KMS-11 (cell line): Measurements from ENCODE around the gene CCL26.

Source experiments
- H2AFZ ChIP-seq: fragments of 200-600 bp; sonication (generic); 2 replicates; pipeline ENCODE4 v1.6.1; 2016; ENCODE audit warnings: antibody characterized with exemption, mixed run types, low read depth
- H3K27ac ChIP-seq: fragments of 200-600 bp; sonication (generic); 2 replicates; pipeline ENCODE4 v1.6.1; 2016; ENCODE audit warnings: mild to moderate bottlenecking, mixed run types
- H3K27me3 ChIP-seq: fragments of 200-600 bp; sonication (generic); 2 replicates; pipeline ENCODE4 v1.6.1; 2017; ENCODE audit warnings: mild to moderate bottlenecking, low read depth, mixed run types, moderate library complexity; ENCODE audit not compliant: insufficient read depth
- H3K36me3 ChIP-seq: fragments of 200-600 bp; sonication (generic); 2 replicates; pipeline ENCODE4 v1.6.1; 2017; ENCODE audit warnings: mild to moderate bottlenecking, mixed run types; ENCODE audit not compliant: insufficient read depth
- H3K4me1 ChIP-seq: fragments of 200-600 bp; sonication (generic); 2 replicates; pipeline ENCODE4 v1.6.1; 2016; ENCODE audit warnings: mild to moderate bottlenecking, low read depth, mixed run types; ENCODE audit not compliant: poor library complexity, severe bottlenecking
- H3K4me2 ChIP-seq: fragments of 200-600 bp; sonication (generic); 2 replicates; pipeline ENCODE4 v1.7.0; 2016; ENCODE audit warnings: mild to moderate bottlenecking, mixed run types
- H3K4me3 ChIP-seq: fragments of 200-600 bp; sonication (generic); IDR thresholded peaks from 2 replicates; pipeline ENCODE4 v1.6.1; 2017; ENCODE audit warnings: low read depth, low read length, mixed read lengths; ENCODE audit not compliant: insufficient read depth
- H3K79me2 ChIP-seq: fragments of 200-600 bp; sonication (generic); 2 replicates; pipeline ENCODE4 v1.6.1; 2016; ENCODE audit warnings: low read depth, mixed run types; ENCODE audit not compliant: insufficient read depth
- H3K9ac ChIP-seq: fragments of 200-600 bp; sonication (generic); 2 replicates; pipeline ENCODE4 v1.6.1; 2016; ENCODE audit warnings: mild to moderate bottlenecking, mixed run types
- H4K20me1 ChIP-seq: fragments of 200-600 bp; sonication (generic); 2 replicates; pipeline ENCODE4 v1.6.1; 2016; ENCODE audit warnings: mild to moderate bottlenecking, mixed run types; ENCODE audit not compliant: insufficient read depth
- CTCF ChIP-seq: fragments of 200-600 bp; sonication (generic); conservative IDR thresholded peaks from 2 replicates; pipeline ENCODE4 v1.6.1; 2017; ENCODE audit warnings: low read depth, mild to moderate bottlenecking, antibody characterized with exemption, low read length, moderate library complexity, mixed read lengths

The CCL26 gene

GRCh38 chr7:75719626-75720025 lies 52.4 kb downstream of the CCL26 start:
- H4K20me1 ChIP-seq: no peaks in the 10 kb centered on the region
- no peaks in the 10 kb centered on the region for H3K27me3 ChIP-seq
- H2AFZ ChIP-seq: no peak overlapping the region
- no peak overlapping the region for H3K4me2 ChIP-seq
- H3K79me2 ChIP-seq: no peaks in the 10 kb centered on the region
- no peak overlapping the region for H3K9ac ChIP-seq
- no peak overlapping the region for H3K4me3 ChIP-seq
- TF ChIP-seq CTCF: no peak
- no peaks in the 10 kb centered on the region for H3K36me3 ChIP-seq
- no peaks in the 10 kb centered on the region for H3K4me1 ChIP-seq
- H3K27ac ChIP-seq: no peak overlapping the region
